GM23338 (cell line): ENCODE measurements around the gene NCOA6. TPM values are rescaled to one million over a fixed set of nuclear protein-coding genes. Genes with fewer than 3 reads are reported as not detected.
"Not testable (repeated sequence)": the region's sequence is repeated elsewhere in the genome, so short reads cannot be mapped to it uniquely, and the experiment has no call there.

ENCODE experiments used
- ATAC-seq: fragments of 200-7000 bp; cut with Tn5 transposase; 3 replicates; pipeline ENCODE4 v1.9.1; 2020
- DNase-seq: peaks from one replicate; pipeline ENCODE4 v3.0.0-alpha.2; 2015; ENCODE audit warnings: low spot score
- H2AFZ ChIP-seq: fragments of 200-600 bp; sonication (generic); 2 replicates; pipeline ENCODE4 v1.8.0; 2016; ENCODE audit warnings: antibody characterized with exemption, mild to moderate bottlenecking, moderate library complexity
- H3F3A ChIP-seq: fragments of 200-600 bp; sonication (generic); replicated peaks from 2 replicates; pipeline ENCODE4 v1.8.0; 2017; ENCODE audit warnings: antibody characterized with exemption, mixed run types, low read depth
- H3K27ac ChIP-seq: fragments of 200-600 bp; sonication (generic); 2 replicates; pipeline ENCODE4 v1.6.1; 2016; ENCODE audit warnings: low read depth
- H3K27me3 ChIP-seq: fragments of 200-600 bp; sonication (generic); 2 replicates; pipeline ENCODE4 v1.8.0; 2016; ENCODE audit warnings: mild to moderate bottlenecking, mixed run types, moderate library complexity; ENCODE audit not compliant: insufficient read depth
- H3K36me3 ChIP-seq: fragments of 200-600 bp; sonication (generic); 2 replicates; pipeline ENCODE4 v1.8.0; 2016; ENCODE audit warnings: mild to moderate bottlenecking; ENCODE audit not compliant: insufficient read depth
- H3K4me1 ChIP-seq: fragments of 200-600 bp; sonication (generic); 2 replicates; pipeline ENCODE4 v1.8.0; 2016; ENCODE audit warnings: mild to moderate bottlenecking, moderate library complexity; ENCODE audit not compliant: insufficient read depth
- H3K4me2 ChIP-seq: fragments of 200-600 bp; sonication (generic); 2 replicates; pipeline ENCODE4 v1.7.1; 2017; ENCODE audit warnings: mixed run types
- H3K4me3 ChIP-seq: fragments of 200-600 bp; sonication (generic); 2 replicates; pipeline ENCODE4 v1.6.1; 2016; ENCODE audit warnings: mixed run types
- H3K79me2 ChIP-seq: fragments of 200-600 bp; sonication (generic); replicated peaks from 2 replicates; pipeline ENCODE4 v1.8.0; 2017; ENCODE audit warnings: mild to moderate bottlenecking; ENCODE audit not compliant: insufficient read depth
- H3K9me2 ChIP-seq: fragments of 200-600 bp; sonication (generic); 2 replicates; pipeline ENCODE4 v1.8.0; 2017; ENCODE audit not compliant: insufficient read depth
- H4K20me1 ChIP-seq: fragments of 200-600 bp; sonication (generic); replicated peaks from 2 replicates; pipeline ENCODE4 v1.8.0; 2017; ENCODE audit warnings: mild to moderate bottlenecking; ENCODE audit not compliant: insufficient read depth
- H3K27ac Mint-ChIP-seq: 2 replicates; pipeline ENCODE4 v1.8.0; 2020; ENCODE audit warnings: inconsistent platforms, mild to moderate bottlenecking, moderate library complexity, mixed read lengths
- H3K27me3 Mint-ChIP-seq: 3 replicates; pipeline ENCODE4 v1.8.0; 2022; ENCODE audit warnings: low read depth, mild to moderate bottlenecking, moderate library complexity, mixed read lengths, inconsistent platforms; ENCODE audit not compliant: insufficient read depth, poor library complexity
- H3K36me3 Mint-ChIP-seq: 3 replicates; pipeline ENCODE4 v1.8.0; 2021; ENCODE audit warnings: low read depth, mild to moderate bottlenecking, inconsistent platforms, moderate library complexity, mixed read lengths
- H3K4me1 Mint-ChIP-seq: 3 replicates; pipeline ENCODE4 v1.8.0; 2020; ENCODE audit warnings: mild to moderate bottlenecking, inconsistent platforms, mixed read lengths
- H3K4me3 Mint-ChIP-seq: 3 replicates; pipeline ENCODE4 v1.8.0; 2021; ENCODE audit warnings: moderate library complexity, mild to moderate bottlenecking, inconsistent platforms, mixed read lengths
- H3K9me3 Mint-ChIP-seq: 3 replicates; pipeline ENCODE4 v1.8.0; 2020; ENCODE audit warnings: moderate library complexity, mild to moderate bottlenecking, inconsistent platforms, mixed read lengths
- CREB1 ChIP-seq: fragments of 250-450 bp; sonication (Bioruptor Pico); IDR thresholded peaks from 2 replicates; pipeline ENCODE4 v1.5.0; 2020; ENCODE audit warnings: low read depth, mild to moderate bottlenecking, moderate library complexity
- ETS1 ChIP-seq: IDR thresholded peaks from 2 replicates; pipeline ENCODE4 v1.6.1; 2016; ENCODE audit warnings: antibody characterized with exemption
- EZH2phosphoT487 ChIP-seq: fragments of 200-600 bp; sonication (generic); IDR thresholded peaks from one replicate; pipeline ENCODE4 v1.8.1; 2018; ENCODE audit warnings: antibody characterized with exemption; ENCODE audit not compliant: unreplicated experiment
- JUNB ChIP-seq: IDR thresholded peaks from one replicate; pipeline ENCODE4 v1.6.1; 2016; ENCODE audit warnings: antibody characterized with exemption; ENCODE audit not compliant: unreplicated experiment
- NANOG ChIP-seq: IDR thresholded peaks from 2 replicates; pipeline ENCODE4 v1.6.1; 2016; ENCODE audit warnings: antibody characterized with exemption, borderline replicate concordance
- POLR2AphosphoS5 ChIP-seq: IDR thresholded peaks from 2 replicates; pipeline ENCODE4 v1.6.1; 2016; ENCODE audit warnings: antibody characterized with exemption, low read depth
- REST ChIP-seq: IDR thresholded peaks from one replicate; pipeline ENCODE4 v1.6.1; 2018; ENCODE audit warnings: antibody characterized with exemption; ENCODE audit not compliant: unreplicated experiment
- STAT1 ChIP-seq: IDR thresholded peaks from one replicate; pipeline ENCODE4 v1.6.1; 2016; ENCODE audit warnings: antibody characterized with exemption; ENCODE audit not compliant: unreplicated experiment
- ZNF114 ChIP-seq: fragments of 250-450 bp; sonication (Bioruptor Pico); IDR thresholded peaks from 2 replicates; pipeline ENCODE4 v1.5.0; 2020; ENCODE audit warnings: mild to moderate bottlenecking, moderate library complexity
- ZNF331 ChIP-seq: fragments of 250-450 bp; sonication (Bioruptor Pico); IDR thresholded peaks from 2 replicates; pipeline ENCODE4 v1.5.0; 2020; ENCODE audit warnings: low read depth, mild to moderate bottlenecking, moderate library complexity
- ZNF462 ChIP-seq: fragments of 250-450 bp; sonication (Bioruptor Pico); IDR thresholded peaks from 2 replicates; pipeline ENCODE4 v1.5.0; 2020; ENCODE audit warnings: mild to moderate bottlenecking, moderate library complexity
- polyA plus RNA-seq: library from polyadenylated mRNA; unstranded; fragments of >200 nt; fragmentation: Nextera tagmentation; extraction: Ambion mirVana; gene quantifications from 2 replicates; pipeline ENCODE4 v1.2.1, GENCODE V29; 2016
- total RNA-seq: library from RNA; depleted of rRNA; stranded (reverse); fragments of >200 nt; shearing (Covaris generic); gene quantifications from 2 replicates; pipeline ENCODE4 v1.2.3, GENCODE V29; 2014

The NCOA6 gene
- total and polyA plus RNA-seq, 2 experiments from 2014 or later, result 10.6 to 17.4 TPM

GRCh38 chr20:34722560-34722959 lies 102.9 kb downstream of the NCOA6 start:
- not testable (repeated sequence) for H3K4me1 Mint-ChIP-seq, H4K20me1 ChIP-seq, H3K27me3 ChIP-seq, H3K4me2 ChIP-seq, H3K27ac Mint-ChIP-seq, H3K9me2 ChIP-seq, DNase-seq, H3K27me3 Mint-ChIP-seq, H3K9me3 Mint-ChIP-seq, H3K27ac ChIP-seq, H3K36me3 Mint-ChIP-seq, H3F3A ChIP-seq, H3K79me2 ChIP-seq, H3K4me3 Mint-ChIP-seq, H3K4me3 ChIP-seq, H3K36me3 ChIP-seq, H3K4me1 ChIP-seq, ATAC-seq, H2AFZ ChIP-seq

- Mint-ChIP-seq H3K4me1 (no peaks in the 10 kb centered on the region), H3K27me3 (peaks cover 2% of the 10 kb centered on the region), H3K27ac (no peak overlapping the region), H3K9me3 (no peaks in the 10 kb centered on the region), H3K36me3 (no peaks in the 10 kb centered on the region), H3K4me3 (no peak overlapping the region)
- Histone ChIP-seq H4K20me1 (no peaks in the 10 kb centered on the region), H3K4me2 (no peak overlapping the region), H3K27ac (no peak overlapping the region), H2AFZ (no peak overlapping the region), H3K4me1 (no peaks in the 10 kb centered on the region), H3K36me3 (no peaks in the 10 kb centered on the region), H3K27me3 (no peaks in the 10 kb centered on the region), H3K79me2 (no peaks in the 10 kb centered on the region), H3K9me2 (no peaks in the 10 kb centered on the region), H3F3A (no peaks in the 10 kb centered on the region), H3K4me3 (no peak overlapping the region)
- DNase-seq (no peak), ATAC-seq (no peak)
- TF ChIP-seq ZNF114, result no peak
- no peak for TF ChIP-seq NANOG
- no peak for TF ChIP-seq POLR2AphosphoS5
- no peak for TF ChIP-seq CREB1 (CRISPR knock-in tag)
- TF ChIP-seq JUNB, result no peak
- no peak for TF ChIP-seq ZNF462 (CRISPR knock-in tag)
- TF ChIP-seq ZNF331 (CRISPR knock-in tag), result no peak
- no peak for TF ChIP-seq STAT1
- no peak for TF ChIP-seq ETS1
- TF ChIP-seq EZH2phosphoT487, result no peak
- no peak for TF ChIP-seq REST
Observed at GRCh38 chr20:34720266-34720665, 105.2 kb downstream of the NCOA6 start.
